Suprapubic skin (tissue), 4 donors: Measurements from ENCODE around the gene SMYD4. TPM values are rescaled to one million over a fixed set of nuclear protein-coding genes. Genes with fewer than 3 reads are reported as not detected.
"Not testable (repeated sequence)": the region's sequence is repeated elsewhere in the genome, so short reads cannot be mapped to it uniquely, and the experiment has no call there.

ENCODE experiments used
- DNase-seq, 2 donors: peaks; one replicate each; pipeline ENCODE4 v3.0.0-alpha.2; 2019; ENCODE audit warnings: low spot score in 2 of 2
- H3K27ac ChIP-seq: fragments of 200-600 bp; sonication (generic); one replicate; pipeline ENCODE4 v1.5.1; 2019
- H3K27me3 ChIP-seq: fragments of 200-600 bp; sonication (generic); one replicate; pipeline ENCODE4 v1.5.1; 2019
- H3K36me3 ChIP-seq: fragments of 200-600 bp; sonication (generic); one replicate; pipeline ENCODE4 v1.5.1; 2019
- H3K4me1 ChIP-seq: fragments of 200-600 bp; sonication (generic); one replicate; pipeline ENCODE4 v1.5.1; 2019
- H3K4me3 ChIP-seq: fragments of 200-600 bp; sonication (generic); one replicate; pipeline ENCODE4 v1.5.1; 2019; ENCODE audit warnings: mild to moderate bottlenecking
- H3K9me3 ChIP-seq: fragments of 200-600 bp; sonication (generic); one replicate; pipeline ENCODE4 v1.5.1; 2019
- CTCF ChIP-seq, 2 donors: fragments of 200-600 bp in 1 of 2; fragments of 450-650 bp in 1 of 2; sonication (generic) in 1 of 2; IDR thresholded peaks; one replicate each; pipeline ENCODE4 v1.5.1; 2016 to 2019; ENCODE audit warnings: antibody characterized with exemption in 2 of 2, mild to moderate bottlenecking in 1 of 2, moderate library complexity in 1 of 2
- EP300 ChIP-seq: sonication (generic); formaldehyde crosslinking; IDR thresholded peaks from one replicate; pipeline ENCODE4 v1.6.1; 2017; ENCODE audit warnings: antibody characterized with exemption
- POLR2A ChIP-seq, 2 donors: fragments of 450-650 bp; IDR thresholded peaks; one replicate each; pipeline ENCODE4 v1.6.1; 2017; ENCODE audit warnings: antibody characterized with exemption in 2 of 2, mild to moderate bottlenecking in 2 of 2, moderate library complexity in 2 of 2
- POLR2AphosphoS5 ChIP-seq, 3 donors: sonication (generic); formaldehyde crosslinking; IDR thresholded peaks; one replicate each; pipeline ENCODE4 v1.6.1; 2017; ENCODE audit warnings: antibody characterized with exemption in 3 of 3
- WGBS: methylation state at CpG from one replicate; pipeline ENCODE4 v1.1.5; 2018; 5-methylcytosine and 5-hydroxymethylcytosine counted together
- total RNA-seq, 4 donors: library from RNA; depleted of rRNA; stranded (reverse); fragments of >200 nt; gene quantifications; one replicate each; pipeline ENCODE4 v1.1.0, GENCODE V29; 2016

SMYD4 gene
- total RNA-seq, 4 donors from 2014 or later = 6.4 to 31.7 (median 14.3) TPM

DNA sequence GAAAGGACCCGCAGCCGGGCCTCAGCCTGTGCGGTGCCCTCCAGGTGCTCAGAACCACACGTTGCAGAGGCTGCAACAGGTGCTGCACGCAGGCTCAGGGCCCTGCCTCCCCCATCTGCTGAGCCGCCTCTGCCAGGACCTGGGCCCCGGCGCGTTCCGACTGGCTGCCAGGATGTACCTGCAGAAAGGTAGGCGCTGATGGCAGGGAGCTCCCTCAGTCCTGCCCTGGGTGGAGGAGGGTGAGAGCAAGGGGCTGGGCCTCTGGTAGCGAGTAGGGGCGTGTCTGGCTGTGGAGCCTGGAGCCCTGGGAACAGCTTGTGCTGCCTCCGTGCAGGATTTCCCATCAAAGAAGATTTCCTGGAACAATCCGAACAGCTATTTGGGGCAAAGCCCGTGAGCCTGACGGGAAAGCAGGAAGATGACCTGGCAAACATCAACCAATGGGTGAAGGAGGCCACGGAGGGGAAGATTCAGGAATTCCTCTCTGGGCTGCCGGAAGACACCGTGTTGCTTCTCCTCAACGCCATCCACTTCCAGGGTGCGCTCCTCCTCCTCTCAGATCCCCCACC, 82.6 kb downstream of the SMYD4 start:
- Histone ChIP-seq H3K9me3 (no peaks in the 10 kb centered on the region), H3K4me3 (peak overlapping the region; percentile 18), H3K4me1 (peaks cover 50% of the 10 kb centered on the region), H3K27me3 (no peaks in the 10 kb centered on the region), H3K36me3 (no peaks in the 10 kb centered on the region), H3K27ac (peak overlapping the region; percentile 81)
- TF ChIP-seq EP300 (no peak), POLR2A (IDR thresholded peaks at IDR 0.05) (no peak), POLR2AphosphoS5 (IDR thresholded peaks at IDR 0.05) (peak in 2 of 3 donors; percentile 81 to 87), CTCF (IDR thresholded peaks at IDR 0.05) (no peak)
- peak in 1 of 2 donors; percentile 83 for DNase-seq
- WGBS = 49% methylated on average over 13 of the region's 22 CpGs

DNA sequence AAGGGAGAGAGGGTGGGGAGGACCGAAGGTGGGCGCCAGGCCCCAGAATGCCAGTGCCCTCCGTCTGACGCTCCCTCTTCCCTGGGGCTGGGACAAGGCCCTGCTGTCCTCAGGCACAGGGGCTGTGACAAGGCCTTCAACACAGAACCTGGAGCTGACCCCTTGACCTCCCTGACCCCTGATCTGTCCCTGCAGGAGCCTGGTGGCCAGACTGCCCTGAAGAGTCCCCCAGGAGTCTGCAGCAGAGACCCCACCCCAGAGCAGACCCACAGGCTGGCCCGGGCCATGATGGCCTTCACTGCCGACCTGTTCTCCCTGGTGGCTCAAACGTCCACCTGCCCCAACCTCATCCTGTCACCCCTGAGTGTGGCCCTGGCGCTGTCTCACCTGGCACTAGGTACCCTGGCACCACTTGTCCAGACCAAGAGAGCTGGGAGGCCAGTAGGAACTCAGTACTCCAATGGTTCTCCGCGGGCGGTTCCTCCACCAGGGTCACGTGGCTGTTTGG, 84.1 kb downstream of the SMYD4 start:
- Histone ChIP-seq H3K36me3 (no peaks in the 10 kb centered on the region), H3K27ac (peak overlapping the region; percentile 48), H3K4me1 (peaks cover 41% of the 10 kb centered on the region), H3K9me3 (no peaks in the 10 kb centered on the region), H3K4me3 (no peak overlapping the region), H3K27me3 (no peaks in the 10 kb centered on the region)
- DNase-seq = no peak
- WGBS = 96% methylated on average over 6 of the region's 12 CpGs
- TF ChIP-seq CTCF (IDR thresholded peaks at IDR 0.05) (no peak), POLR2AphosphoS5 (IDR thresholded peaks at IDR 0.05) (no peak)

DNA sequence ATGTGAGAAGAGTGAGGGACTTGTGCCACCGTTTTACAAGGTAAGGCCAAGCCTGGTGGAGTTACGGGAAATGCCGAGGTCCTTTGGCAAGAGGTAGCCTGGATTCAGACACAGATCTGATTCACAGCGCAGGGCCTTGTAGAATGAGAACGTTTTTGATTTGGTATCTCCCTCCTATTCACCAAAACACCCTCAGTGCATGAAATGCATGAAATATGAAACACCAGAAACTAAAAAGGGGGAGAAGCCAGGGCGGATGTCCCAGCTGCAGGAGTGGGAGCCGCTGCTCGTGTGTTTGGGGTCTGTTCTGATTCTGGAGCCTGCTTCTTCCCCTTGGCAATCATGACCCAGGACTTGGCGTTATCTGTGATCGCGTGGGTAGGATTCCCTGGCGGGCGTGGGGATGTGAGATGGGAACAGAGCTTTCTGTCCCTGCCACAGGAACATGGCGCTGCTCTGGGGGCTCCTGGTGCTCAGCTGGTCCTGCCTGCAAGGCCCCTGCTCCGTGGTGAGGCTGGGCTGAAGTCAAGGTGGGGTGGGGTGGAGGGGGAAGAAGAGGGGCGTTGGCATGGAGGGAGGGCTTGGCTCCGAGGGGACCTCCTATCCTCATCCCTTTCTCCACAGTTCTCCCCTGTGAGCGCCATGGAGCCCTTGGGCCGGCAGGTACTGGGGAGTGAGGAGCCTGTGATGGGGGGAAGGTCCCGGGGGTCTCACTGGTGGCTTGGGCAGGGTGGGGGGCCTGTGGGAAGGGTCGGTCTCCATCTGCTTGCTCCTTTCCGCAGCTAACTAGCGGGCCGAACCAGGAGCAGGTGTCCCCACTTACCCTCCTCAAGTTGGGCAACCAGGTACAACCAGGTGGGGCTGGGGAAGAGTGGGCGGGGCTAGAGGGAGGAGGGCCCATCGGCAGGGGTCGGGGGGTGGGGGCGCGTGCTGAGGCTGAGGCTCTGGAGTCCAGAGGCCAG, 84.9 kb downstream of the SMYD4 start:
- WGBS = 75% methylated on average over 24 of the region's 29 CpGs
- no peak overlapping the region for H3K4me3 ChIP-seq
- H3K4me1 ChIP-seq = peaks cover 40% of the 10 kb centered on the region
- no peaks in the 10 kb centered on the region for H3K9me3 ChIP-seq
- no peaks in the 10 kb centered on the region for H3K36me3 ChIP-seq
- peak overlapping the region; percentile 48 for H3K27ac ChIP-seq
- TF ChIP-seq POLR2A (IDR thresholded peaks at IDR 0.05) (no peak), POLR2AphosphoS5 (IDR thresholded peaks at IDR 0.05) (no peak), EP300 (no peak), CTCF (IDR thresholded peaks at IDR 0.05) (no peak)
- DNase-seq = peak in 1 of 2 donors; percentile 66
- no peaks in the 10 kb centered on the region for H3K27me3 ChIP-seq

GRCh38 chr17:1743088-1743439, 86.6 kb downstream of the SMYD4 start:
- H3K4me3 ChIP-seq = no peak overlapping the region
- H3K36me3 ChIP-seq = peaks cover 2% of the 10 kb centered on the region
- no peak overlapping the region for H3K27ac ChIP-seq
- WGBS = no CpG with 5 or more reads among the region's 2 CpGs
- no peaks in the 10 kb centered on the region for H3K9me3 ChIP-seq
- peak in 1 of 2 donors; percentile 53 for DNase-seq
- H3K27me3 ChIP-seq = no peaks in the 10 kb centered on the region
- no peak for TF ChIP-seq EP300
- peaks cover 40% of the 10 kb centered on the region for H3K4me1 ChIP-seq

DNA sequence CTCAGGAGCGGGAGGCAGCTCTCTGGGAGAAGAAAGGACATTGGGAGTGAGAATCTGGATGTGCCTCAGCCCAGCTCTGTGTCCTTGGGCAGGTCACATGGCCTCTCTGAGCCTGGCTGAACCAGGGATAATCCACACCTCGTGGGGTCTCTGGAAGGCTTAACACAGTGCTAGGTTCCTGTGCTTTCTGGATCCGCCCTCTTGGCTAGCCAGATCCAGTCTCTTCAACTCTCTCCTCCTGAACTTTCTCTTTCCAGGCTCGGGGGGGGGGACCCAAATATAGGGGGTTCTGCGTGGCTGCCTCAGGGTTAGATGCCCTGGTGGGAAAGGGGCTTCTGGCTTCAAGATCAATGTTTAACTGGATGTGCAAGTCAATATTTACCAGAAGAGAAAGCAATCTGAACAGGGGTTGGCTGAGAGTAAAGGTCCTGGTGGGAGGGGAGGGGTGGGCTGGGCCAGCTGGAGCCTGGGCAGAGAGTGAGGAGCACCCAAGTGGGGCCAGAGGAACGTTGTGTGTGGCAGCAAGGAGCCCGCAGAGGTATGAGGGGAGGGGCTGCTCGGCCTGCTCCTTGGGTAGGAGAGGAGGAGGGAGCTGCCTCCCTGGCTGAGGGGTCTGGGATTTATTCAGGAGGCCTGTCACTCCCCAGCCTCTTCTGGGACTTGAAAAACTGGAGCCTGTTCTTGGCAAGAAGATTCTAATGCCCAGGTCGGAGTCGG, 87.2 kb downstream of the SMYD4 start, which contains the start of gene SERPINF2:
Gene SERPINF2 (plus strand): TSS at position 501 of the 717 bp plus-strand sequence. CDS start 2,125 bp downstream, outside the sequence.
- peak in 1 of 2 donors; percentile 48 for DNase-seq
- peaks cover 39% of the 10 kb centered on the region for H3K4me1 ChIP-seq
- H3K36me3 ChIP-seq = peaks cover 8% of the 10 kb centered on the region
- H3K27ac ChIP-seq = no peak within 1 kb of the TSS
- H3K9me3 ChIP-seq = no peaks in the 10 kb centered on the region
- WGBS = 69% methylated on average over 10 of the region's 10 CpGs
- no peaks in the 10 kb centered on the region for H3K27me3 ChIP-seq
- TF ChIP-seq POLR2AphosphoS5 (IDR thresholded peaks at IDR 0.05) (no peak), EP300 (no peak), POLR2A (IDR thresholded peaks at IDR 0.05) (no peak), CTCF (IDR thresholded peaks at IDR 0.05) (no peak)
- H3K4me3 ChIP-seq = no peak within 1 kb of the TSS

GRCh38 chr17:1741899-1742298, 87.8 kb downstream of the SMYD4 start:
- not testable (repeated sequence) for H3K4me3 ChIP-seq, H3K27me3 ChIP-seq, H3K9me3 ChIP-seq, H3K27ac ChIP-seq, DNase-seq
- peaks cover 14% of the 10 kb centered on the region for H3K36me3 ChIP-seq
- WGBS = 77% methylated on average over 7 of the region's 7 CpGs
- H3K4me1 ChIP-seq = peaks cover 37% of the 10 kb centered on the region
